ENCODE results near the gene CTPS1. TPM values are rescaled to one million over a fixed set of nuclear protein-coding genes. Genes with fewer than 3 reads are reported as not detected.

Gene CTPS1
- total RNA-seq, 1 donor from 2014 or later = 73.8 TPM

DNA sequence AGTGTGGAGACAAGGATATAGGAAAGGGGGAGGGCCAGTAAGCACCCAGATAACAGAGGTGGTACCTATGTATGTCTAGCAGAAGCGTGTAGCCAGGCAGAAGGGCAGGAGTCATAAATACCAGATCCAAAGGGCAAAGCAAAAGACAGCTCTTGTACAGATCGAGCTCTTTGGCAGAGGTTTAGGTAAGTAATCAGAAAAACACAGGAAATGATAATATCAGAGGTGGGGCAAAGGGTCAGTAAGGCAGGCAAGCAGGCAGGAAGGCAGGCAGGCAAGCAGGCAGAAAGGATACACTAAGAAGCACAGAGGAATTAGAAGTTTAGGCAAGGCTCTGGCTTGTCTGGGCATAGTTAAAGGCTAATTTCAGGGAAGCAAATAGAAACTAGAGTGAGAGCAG lies 64.7 kb downstream of the CTPS1 start:
- no peak overlapping the region for H3K27ac ChIP-seq
- Mint-ChIP-seq H3K36me3 (peaks cover 25% of the 10 kb centered on the region), H3K27ac (no peak overlapping the region), H3K4me1 (no peaks in the 10 kb centered on the region), H3K4me3 (no peak overlapping the region), H3K9me3 (no peaks in the 10 kb centered on the region), H3K27me3 (ENCODE audit: insufficient read depth, low read depth) (peaks cover 7% of the 10 kb centered on the region)
- H2AFZ ChIP-seq (replicated peaks) = no peak overlapping the region
- no peak overlapping the region for H3K4me3 ChIP-seq
- no peak for DNase-seq (ENCODE audit: low spot score)
- TF ChIP-seq EZH2 (IDR thresholded peaks at IDR 0.05) = no peak
- no peak for TF ChIP-seq EZH2phosphoT487 (IDR thresholded peaks at IDR 0.05)
- TF ChIP-seq, protein P1, sequence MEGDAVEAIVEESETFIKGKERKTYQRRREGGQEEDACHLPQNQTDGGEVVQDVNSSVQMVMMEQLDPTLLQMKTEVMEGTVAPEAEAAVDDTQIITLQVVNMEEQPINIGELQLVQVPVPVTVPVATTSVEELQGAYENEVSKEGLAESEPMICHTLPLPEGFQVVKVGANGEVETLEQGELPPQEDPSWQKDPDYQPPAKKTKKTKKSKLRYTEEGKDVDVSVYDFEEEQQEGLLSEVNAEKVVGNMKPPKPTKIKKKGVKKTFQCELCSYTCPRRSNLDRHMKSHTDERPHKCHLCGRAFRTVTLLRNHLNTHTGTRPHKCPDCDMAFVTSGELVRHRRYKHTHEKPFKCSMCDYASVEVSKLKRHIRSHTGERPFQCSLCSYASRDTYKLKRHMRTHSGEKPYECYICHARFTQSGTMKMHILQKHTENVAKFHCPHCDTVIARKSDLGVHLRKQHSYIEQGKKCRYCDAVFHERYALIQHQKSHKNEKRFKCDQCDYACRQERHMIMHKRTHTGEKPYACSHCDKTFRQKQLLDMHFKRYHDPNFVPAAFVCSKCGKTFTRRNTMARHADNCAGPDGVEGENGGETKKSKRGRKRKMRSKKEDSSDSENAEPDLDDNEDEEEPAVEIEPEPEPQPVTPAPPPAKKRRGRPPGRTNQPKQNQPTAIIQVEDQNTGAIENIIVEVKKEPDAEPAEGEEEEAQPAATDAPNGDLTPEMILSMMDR (IDR thresholded peaks at IDR 0.05) = no peak
- no peaks in the 10 kb centered on the region for H3K79me2 ChIP-seq (ENCODE audit: low read depth)
- H3K9ac ChIP-seq = no peak overlapping the region
- H3F3A ChIP-seq (ENCODE audit: low read depth) = no peaks in the 10 kb centered on the region
- no peak overlapping the region for H3K4me2 ChIP-seq
- no peaks in the 10 kb centered on the region for H3K27me3 ChIP-seq
- no peaks in the 10 kb centered on the region for H4K20me1 ChIP-seq (ENCODE audit: low read depth)
- H3K36me3 ChIP-seq = no peaks in the 10 kb centered on the region
- H3K9me3 ChIP-seq (ENCODE audit: low read depth) = no peaks in the 10 kb centered on the region
- H3K4me1 ChIP-seq = no peaks in the 10 kb centered on the region

DNA sequence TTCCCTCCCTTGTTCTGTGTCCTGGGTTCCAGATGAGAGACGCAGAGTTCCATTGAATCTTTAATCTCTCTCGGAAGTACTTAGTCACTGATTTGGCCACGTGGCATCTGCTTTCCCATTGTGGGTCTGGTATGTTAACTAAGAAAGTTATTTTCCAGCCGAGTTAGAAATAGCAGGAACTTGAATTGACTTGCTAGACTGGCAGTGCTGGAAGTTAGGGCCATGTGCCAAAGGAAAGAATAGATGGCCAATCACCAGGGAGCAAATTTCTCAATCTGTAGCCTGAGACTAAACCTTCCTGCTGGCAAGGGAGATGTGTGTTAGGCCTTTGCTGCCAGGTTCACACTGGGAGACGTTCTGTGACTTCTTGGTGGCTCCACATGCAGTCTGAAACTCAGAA lies 66.2 kb downstream of the CTPS1 start:
- no peak overlapping the region for H3K9ac ChIP-seq
- no peak overlapping the region for H3K4me3 ChIP-seq
- H3K9me3 ChIP-seq (ENCODE audit: low read depth) = no peaks in the 10 kb centered on the region
- no peak overlapping the region for H3K27ac ChIP-seq
- H3F3A ChIP-seq (ENCODE audit: low read depth) = no peaks in the 10 kb centered on the region
- H4K20me1 ChIP-seq (ENCODE audit: low read depth) = no peaks in the 10 kb centered on the region
- H2AFZ ChIP-seq (replicated peaks) = no peak overlapping the region
- no peak overlapping the region for H3K4me3 Mint-ChIP-seq
- no peak for DNase-seq (ENCODE audit: low spot score)
- no peaks in the 10 kb centered on the region for H3K4me1 Mint-ChIP-seq
- H3K9me3 Mint-ChIP-seq = no peaks in the 10 kb centered on the region
- no peaks in the 10 kb centered on the region for H3K27me3 ChIP-seq
- H3K4me1 ChIP-seq = no peaks in the 10 kb centered on the region
- H3K36me3 Mint-ChIP-seq = peaks cover 20% of the 10 kb centered on the region
- H3K27ac Mint-ChIP-seq = no peak overlapping the region
- peaks cover 7% of the 10 kb centered on the region for H3K27me3 Mint-ChIP-seq (ENCODE audit: insufficient read depth, low read depth)
- H3K36me3 ChIP-seq = no peaks in the 10 kb centered on the region
- H3K79me2 ChIP-seq (ENCODE audit: low read depth) = no peaks in the 10 kb centered on the region
- TF ChIP-seq EZH2phosphoT487 (IDR thresholded peaks at IDR 0.05) (no peak), EZH2 (IDR thresholded peaks at IDR 0.05) (no peak)
- TF ChIP-seq, protein P1 (IDR thresholded peaks at IDR 0.05) = no peak
- H3K4me2 ChIP-seq = no peak overlapping the region

DNA sequence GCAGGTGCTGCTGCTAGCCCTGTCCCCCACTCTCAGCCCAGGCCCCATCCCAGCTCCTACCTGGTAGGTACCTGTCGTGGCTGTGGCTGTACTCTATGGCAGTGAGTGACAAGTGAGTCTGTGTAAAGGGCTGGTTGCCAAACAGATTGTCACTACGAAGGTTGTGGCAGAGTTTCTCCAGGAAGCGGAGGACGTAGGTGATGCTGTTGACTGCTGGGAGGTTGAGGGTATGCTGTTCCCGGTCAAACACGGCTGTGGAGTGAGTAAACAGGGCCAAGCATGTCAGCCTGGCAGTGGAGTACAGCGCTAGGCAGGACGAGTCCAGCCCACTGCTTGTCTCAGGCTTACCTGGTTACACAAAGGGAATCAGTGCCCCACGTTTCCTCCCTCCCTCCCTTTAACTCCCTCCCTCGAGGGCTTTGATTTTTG lies 66.9 kb downstream of the CTPS1 start:
- TF ChIP-seq, protein P1 (IDR thresholded peaks at IDR 0.05) = no peak
- TF ChIP-seq EZH2 (IDR thresholded peaks at IDR 0.05) (no peak), EZH2phosphoT487 (IDR thresholded peaks at IDR 0.05) (no peak)
- no peaks in the 10 kb centered on the region for H3F3A ChIP-seq (ENCODE audit: low read depth)
- Mint-ChIP-seq H3K4me1 (no peaks in the 10 kb centered on the region), H3K4me3 (no peak overlapping the region), H3K27me3 (ENCODE audit: insufficient read depth, low read depth) (peaks cover 7% of the 10 kb centered on the region), H3K27ac (no peak overlapping the region), H3K9me3 (no peaks in the 10 kb centered on the region), H3K36me3 (peaks cover 17% of the 10 kb centered on the region)
- no peak overlapping the region for H2AFZ ChIP-seq (replicated peaks)
- no peaks in the 10 kb centered on the region for H3K4me1 ChIP-seq
- H3K27me3 ChIP-seq = no peaks in the 10 kb centered on the region
- no peaks in the 10 kb centered on the region for H3K36me3 ChIP-seq
- no peaks in the 10 kb centered on the region for H3K9me3 ChIP-seq (ENCODE audit: low read depth)
- DNase-seq (ENCODE audit: low spot score) = no peak
- no peaks in the 10 kb centered on the region for H3K79me2 ChIP-seq (ENCODE audit: low read depth)
- H3K4me3 ChIP-seq = no peak overlapping the region
- H4K20me1 ChIP-seq (ENCODE audit: low read depth) = no peaks in the 10 kb centered on the region
- H3K4me2 ChIP-seq = no peak overlapping the region
- no peak overlapping the region for H3K27ac ChIP-seq
- H3K9ac ChIP-seq = no peak overlapping the region

Measured in neural progenitor cell (in vitro differentiated cells).